Loucy (cell line): ENCODE results near the gene COX6B2.

Experiments
- H2AFZ ChIP-seq: fragments of 200-600 bp; sonication (generic); 2 replicates; pipeline ENCODE4 v1.6.0; 2016; ENCODE audit warnings: antibody characterized with exemption, mild to moderate bottlenecking, low read length, moderate library complexity
- H3F3A ChIP-seq: fragments of 200-600 bp; 2 replicates; pipeline ENCODE4 v1.6.0; 2016; ENCODE audit warnings: antibody characterized with exemption, low read depth, mild to moderate bottlenecking
- H3K27me3 ChIP-seq: fragments of 200-600 bp; sonication (generic); 2 replicates; pipeline ENCODE4 v1.6.1; 2014; ENCODE audit warnings: low read length, mild to moderate bottlenecking; ENCODE audit not compliant: insufficient read depth, poor library complexity, severe bottlenecking
- H3K36me3 ChIP-seq: fragments of 200-600 bp; sonication (generic); 2 replicates; pipeline ENCODE4 v1.6.1; 2016; ENCODE audit warnings: low read length; ENCODE audit not compliant: insufficient read depth
- H3K4me1 ChIP-seq: fragments of 200-600 bp; sonication (generic); 2 replicates; pipeline ENCODE4 v1.5.1; 2014; ENCODE audit warnings: low read length, mild to moderate bottlenecking; ENCODE audit not compliant: insufficient read depth, poor library complexity, severe bottlenecking
- H3K4me2 ChIP-seq: fragments of 200-600 bp; sonication (generic); 2 replicates; pipeline ENCODE4 v1.6.0; 2014; ENCODE audit warnings: antibody characterized with exemption, low read length, low read depth, mild to moderate bottlenecking; ENCODE audit not compliant: poor library complexity, severe bottlenecking
- H3K4me3 ChIP-seq: fragments of 200-600 bp; sonication (generic); 2 replicates; pipeline ENCODE4 v1.5.1; 2014; ENCODE audit warnings: low read length, mild to moderate bottlenecking, mixed read lengths; ENCODE audit not compliant: poor library complexity, severe bottlenecking
- H3K79me2 ChIP-seq: fragments of 200-600 bp; sonication (generic); 2 replicates; pipeline ENCODE4 v1.6.1; 2014; ENCODE audit warnings: low read length; ENCODE audit not compliant: insufficient read depth
- H3K9ac ChIP-seq: fragments of 200-600 bp; sonication (generic); 2 replicates; pipeline ENCODE4 v1.6.0; 2014; ENCODE audit warnings: mild to moderate bottlenecking, low read depth, low read length, moderate library complexity; ENCODE audit not compliant: poor library complexity, severe bottlenecking
- H3K9me2 ChIP-seq: fragments of 200-600 bp; sonication (generic); replicated peaks from 2 replicates; pipeline ENCODE4 v1.6.1; 2016; ENCODE audit warnings: low read depth, low read length, mixed read lengths
- H3K9me3 ChIP-seq: fragments of 200-600 bp; sonication (generic); 2 replicates; pipeline ENCODE4 v1.6.1; 2014; ENCODE audit warnings: mild to moderate bottlenecking, antibody characterized with exemption, low read length, low read depth; ENCODE audit not compliant: insufficient read depth
- H4K20me1 ChIP-seq: fragments of 200-600 bp; sonication (generic); 2 replicates; pipeline ENCODE4 v1.6.0; 2014; ENCODE audit warnings: antibody characterized with exemption, low read length, mild to moderate bottlenecking; ENCODE audit not compliant: insufficient read depth, poor library complexity, severe bottlenecking
- CTCF ChIP-seq: fragments of 200-600 bp; sonication (generic); conservative IDR thresholded peaks from 2 replicates; pipeline ENCODE4 v1.5.1; 2014; ENCODE audit warnings: mild to moderate bottlenecking, antibody characterized with exemption, low read length
- EZH2phosphoT487 ChIP-seq: fragments of 200-600 bp; IDR thresholded peaks from 2 replicates; pipeline ENCODE4 v1.6.1; 2018; ENCODE audit warnings: antibody characterized with exemption, mild to moderate bottlenecking, moderate library complexity, borderline replicate concordance

The COX6B2 gene

GRCh38 chr19:55391702-55392615, 37.4 kb upstream of the COX6B2 start:
- peaks cover 23% of the 10 kb centered on the region; the same call in 1 of the 2 replicates for H3K36me3 ChIP-seq
- no peaks in the 10 kb centered on the region for H3K9me3 ChIP-seq
- peaks cover 47% of the 10 kb centered on the region for H4K20me1 ChIP-seq
- H3K27me3 ChIP-seq: no peaks in the 10 kb centered on the region
- no peak overlapping the region for H3K9ac ChIP-seq
- no peaks in the 10 kb centered on the region for H3K9me2 ChIP-seq
- peaks cover 24% of the 10 kb centered on the region for H3K4me1 ChIP-seq
- H3K4me2 ChIP-seq: no peak overlapping the region
- H2AFZ ChIP-seq: no peak overlapping the region
- TF ChIP-seq EZH2phosphoT487 (no peak), CTCF (no peak)
- H3K79me2 ChIP-seq: peaks cover 34% of the 10 kb centered on the region
- H3F3A ChIP-seq: no peaks in the 10 kb centered on the region
- no peak overlapping the region for H3K4me3 ChIP-seq

- no peaks in the 10 kb centered on the region for H3F3A ChIP-seq
- no peak overlapping the region for H3K4me3 ChIP-seq
- H3K9me2 ChIP-seq: no peaks in the 10 kb centered on the region
- H3K9ac ChIP-seq: no peak overlapping the region
- no peak for TF ChIP-seq CTCF
- no peak for TF ChIP-seq EZH2phosphoT487
- peaks cover 30% of the 10 kb centered on the region for H3K4me1 ChIP-seq
- H3K27me3 ChIP-seq: no peaks in the 10 kb centered on the region
- peaks cover 54% of the 10 kb centered on the region for H4K20me1 ChIP-seq
- H3K36me3 ChIP-seq: peaks cover 23% of the 10 kb centered on the region; the same call in 1 of the 2 replicates
- no peak overlapping the region for H2AFZ ChIP-seq
- no peaks in the 10 kb centered on the region for H3K9me3 ChIP-seq
- H3K4me2 ChIP-seq: no peak overlapping the region
- H3K79me2 ChIP-seq: peaks cover 42% of the 10 kb centered on the region
Measured at GRCh38 chr19:55391191-55391670, 36.7 kb upstream of the COX6B2 start.

- Histone ChIP-seq H3K9me3 (no peaks in the 10 kb centered on the region), H3K9ac (no peak overlapping the region), H3F3A (no peaks in the 10 kb centered on the region), H3K79me2 (peaks cover 47% of the 10 kb centered on the region), H3K27me3 (no peaks in the 10 kb centered on the region), H2AFZ (no peak overlapping the region), H3K4me3 (no peak overlapping the region), H3K4me1 (peaks cover 30% of the 10 kb centered on the region), H3K9me2 (no peaks in the 10 kb centered on the region), H3K36me3 (peaks cover 23% of the 10 kb centered on the region; the same call in 1 of the 2 replicates), H4K20me1 (peaks cover 58% of the 10 kb centered on the region), H3K4me2 (peak overlapping the region; percentile 100)
- no peak for TF ChIP-seq EZH2phosphoT487
- no peak for TF ChIP-seq CTCF
Measured at GRCh38 chr19:55390461-55390880, 36.0 kb upstream of the COX6B2 start.
